Activated effector memory CD4-positive, alpha-beta T cell treated with Interleukin-2 at 50 U/mL for 16 hours (primary cell): Measurements from ENCODE around the gene ALDH3A2.
A peak's percentile ranks its signal among the peaks of the same experiment; 100 is the strongest.

ENCODE experiments used
- DNase-seq: peaks from one replicate; pipeline ENCODE4 v3.0.0-alpha.2; 2020

Gene ALDH3A2

DNA sequence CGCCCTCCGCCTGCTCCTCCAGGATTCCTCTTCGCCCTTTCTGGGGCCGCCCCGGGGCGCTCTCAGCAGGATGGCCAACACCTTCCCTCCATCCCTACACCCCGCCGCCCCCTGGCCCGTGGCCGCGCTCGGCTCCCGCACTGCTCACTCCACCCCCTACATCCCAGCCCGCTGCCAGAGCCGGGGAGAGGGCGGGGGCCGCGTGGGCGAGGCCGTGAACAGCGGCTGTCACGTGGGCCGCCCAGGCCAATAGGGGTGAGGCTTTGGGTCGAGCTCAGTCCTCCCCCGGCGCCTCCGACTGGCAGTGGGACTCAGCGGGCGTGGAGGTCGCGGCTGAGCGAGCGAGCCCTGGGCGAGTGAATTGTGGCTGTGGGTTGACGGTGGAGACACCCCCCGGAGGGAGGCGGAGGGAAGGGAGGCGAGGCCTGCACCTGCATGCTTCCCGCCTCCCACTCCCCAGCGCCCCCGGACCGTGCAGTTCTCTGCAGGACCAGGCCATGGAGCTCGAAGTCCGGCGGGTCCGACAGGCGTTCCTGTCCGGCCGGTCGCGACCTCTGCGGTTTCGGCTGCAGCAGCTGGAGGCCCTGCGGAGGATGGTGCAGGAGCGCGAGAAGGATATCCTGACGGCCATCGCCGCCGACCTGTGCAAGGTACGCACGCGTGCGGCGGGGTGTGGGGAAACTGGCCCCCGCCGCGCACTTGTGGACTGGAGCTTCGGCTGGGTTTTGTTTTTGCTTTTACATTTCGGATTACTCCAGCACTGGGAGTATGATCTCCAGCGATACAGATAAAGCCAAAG lies at the start of gene ALDH3A2:
Gene ALDH3A2, plus strand, starts transcription at position 277 of the 799 bp plus-strand sequence. Its CDS starts 221 bp downstream, at position 498.
- peak; percentile 87 for DNase-seq

DNA sequence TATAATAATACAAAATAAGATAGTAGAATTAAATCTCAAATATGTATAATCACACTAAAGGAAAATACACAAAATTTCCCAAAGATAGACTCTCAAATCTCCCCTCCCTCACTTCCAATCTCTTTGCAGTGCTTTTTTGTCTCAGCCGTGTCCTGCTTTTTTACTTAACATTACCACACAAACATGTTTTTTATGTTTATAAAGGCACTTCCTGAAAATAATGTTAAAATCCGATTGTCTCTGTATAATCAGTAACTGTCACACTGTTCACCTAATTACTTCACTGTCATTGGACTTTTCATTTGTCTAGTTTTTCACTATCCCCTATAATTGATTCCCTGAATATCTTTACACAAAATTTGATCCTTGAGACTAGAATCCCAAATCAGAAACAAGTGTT lies 38.2 kb upstream of the ALDH3A2 start:
- no peak for DNase-seq

DNA sequence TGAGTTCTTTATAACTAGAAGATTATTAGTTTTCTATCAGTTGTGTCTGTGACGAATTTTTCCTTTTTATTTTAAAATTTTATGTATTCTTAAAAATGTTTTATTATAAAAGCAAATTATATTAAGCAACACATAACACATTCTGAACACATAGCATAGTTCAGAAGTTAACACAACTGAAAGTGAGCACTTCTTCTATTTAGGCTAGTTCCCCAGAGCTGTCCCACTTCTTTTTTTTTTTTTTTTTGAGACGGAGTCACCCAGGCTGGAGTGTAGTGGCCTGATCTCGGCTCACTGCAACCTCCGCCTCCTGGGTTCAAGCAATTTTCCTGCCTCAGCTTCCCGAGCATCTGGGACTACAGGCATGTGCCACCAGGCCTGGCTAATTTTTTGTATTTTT lies 37.7 kb upstream of the ALDH3A2 start:
- no peak for DNase-seq

DNA sequence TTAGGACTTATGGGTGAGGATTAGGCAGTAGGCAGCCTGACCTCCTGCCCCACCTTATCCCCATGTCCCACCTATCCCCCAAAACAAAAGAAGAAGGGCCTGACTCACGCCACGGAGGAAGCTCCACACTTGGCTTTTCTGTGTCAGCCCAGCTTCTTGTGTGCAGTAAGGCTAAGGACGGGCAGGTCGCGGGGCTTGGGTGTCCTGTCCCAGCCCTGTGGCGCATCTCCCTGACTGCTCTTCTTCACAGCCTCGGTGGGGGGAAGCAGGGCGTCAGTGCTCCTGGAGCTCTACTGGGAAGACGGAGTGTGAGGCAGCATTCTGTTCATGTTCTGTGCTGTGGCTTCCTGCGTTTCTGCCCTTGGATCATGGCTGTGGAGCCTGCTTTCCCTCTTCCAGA lies 34.6 kb upstream of the ALDH3A2 start:
- no peak for DNase-seq

DNA sequence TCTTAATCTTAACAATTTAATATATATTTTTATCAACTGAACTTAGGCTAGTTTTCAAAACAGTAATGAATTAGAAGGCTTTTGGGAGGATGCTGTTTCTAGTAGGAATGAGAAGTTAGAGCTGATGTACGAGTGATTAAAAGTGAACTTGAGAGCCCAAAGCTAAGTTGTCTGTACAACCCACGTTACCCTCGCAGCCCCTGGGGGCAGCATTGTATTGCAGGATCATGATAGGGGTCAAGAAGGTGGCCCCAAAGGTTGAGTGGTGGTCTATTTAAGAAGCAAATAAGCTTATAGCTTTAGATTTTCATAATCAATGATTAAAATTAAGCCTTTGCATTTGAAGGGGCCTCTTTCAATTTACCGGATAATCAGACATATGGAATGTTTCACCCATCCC lies 33.7 kb upstream of the ALDH3A2 start:
- no peak for DNase-seq

DNA sequence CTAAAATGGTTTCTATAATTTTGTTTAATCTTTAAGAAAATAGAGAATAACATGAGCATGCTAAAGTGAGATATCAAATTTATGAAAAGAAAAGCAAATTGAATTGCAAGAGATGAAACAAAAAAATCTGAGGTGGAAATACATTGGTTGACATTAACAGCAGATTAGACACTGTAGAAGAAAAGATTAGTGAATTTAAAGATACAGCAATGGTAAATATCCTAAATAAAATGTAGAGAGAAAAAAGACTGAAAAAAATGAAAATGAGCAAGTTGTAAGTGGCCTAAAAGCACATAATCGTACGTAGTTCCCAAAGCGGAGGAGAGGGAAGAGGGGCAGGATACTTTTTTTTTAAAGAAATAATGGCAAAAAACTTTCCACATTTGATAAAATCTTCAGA lies 30.5 kb upstream of the ALDH3A2 start:
- no peak for DNase-seq

DNA sequence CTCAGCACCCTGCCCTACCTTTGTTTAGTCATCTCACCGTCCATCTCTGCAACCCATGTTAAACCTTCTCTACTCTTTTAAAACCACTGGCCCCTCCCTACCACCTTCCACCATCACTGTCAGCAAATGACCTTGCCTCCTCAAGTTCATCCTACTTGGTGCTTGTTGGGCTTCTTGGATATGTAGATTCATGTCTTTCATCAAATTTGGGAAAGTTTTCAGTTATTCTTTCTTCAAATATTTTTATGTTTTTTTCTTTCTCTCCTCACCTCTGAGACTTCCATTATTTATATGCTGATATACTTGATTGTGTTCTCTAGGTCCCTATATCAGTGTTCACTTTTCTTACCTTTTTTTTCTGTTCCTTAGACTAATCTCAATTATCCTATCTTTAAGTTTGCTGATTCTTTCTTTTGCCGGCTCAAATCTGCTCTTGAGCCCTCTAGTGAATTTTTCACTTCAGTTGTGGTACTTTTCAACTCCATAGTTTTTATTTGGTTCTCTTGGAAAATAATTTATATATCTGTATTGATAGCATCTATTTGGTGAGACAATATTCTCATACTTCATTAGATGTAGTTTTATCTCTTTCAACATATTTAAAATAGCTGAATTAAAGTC lies 28.7 kb upstream of the ALDH3A2 start:
- DNase-seq = no peak

DNA sequence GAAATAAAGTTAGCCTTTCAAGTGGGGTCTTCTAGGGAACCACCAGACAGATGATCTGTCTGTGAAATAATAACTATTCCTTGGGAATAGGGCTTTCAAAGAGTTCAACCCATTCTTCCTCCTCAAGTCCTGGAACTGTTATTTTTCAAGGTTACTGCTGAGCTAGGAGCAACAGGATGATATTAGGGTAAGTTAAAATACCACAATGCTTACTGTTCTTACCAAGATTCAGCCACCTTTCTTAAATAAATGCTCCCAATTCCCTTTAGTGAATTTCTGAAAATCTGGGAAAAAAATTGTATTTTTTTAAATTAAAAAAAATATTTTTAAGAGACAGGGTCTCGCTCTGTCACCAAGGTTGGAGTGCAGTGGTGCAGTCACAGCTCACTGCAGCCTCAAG lies 26.9 kb upstream of the ALDH3A2 start:
- DNase-seq = no peak

DNA sequence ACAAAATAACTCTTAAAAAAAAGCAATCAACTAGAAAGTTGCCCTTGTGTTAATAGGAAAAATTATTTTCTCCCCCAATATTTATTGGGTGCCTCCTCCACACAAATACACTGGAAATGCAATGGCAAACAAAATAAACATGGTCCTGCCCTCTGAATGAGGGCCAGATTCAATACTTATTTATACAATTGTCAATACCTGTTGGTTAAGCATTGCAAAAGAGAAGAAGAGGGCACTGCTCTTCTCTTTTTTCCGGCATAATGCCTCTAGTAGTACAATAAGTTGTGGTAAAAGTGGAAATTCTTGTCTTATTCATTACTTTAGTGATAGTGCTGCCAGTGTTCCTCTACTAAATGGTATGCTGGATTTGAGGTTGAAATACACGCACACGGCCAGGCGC lies 22.5 kb upstream of the ALDH3A2 start:
- DNase-seq = no peak

DNA sequence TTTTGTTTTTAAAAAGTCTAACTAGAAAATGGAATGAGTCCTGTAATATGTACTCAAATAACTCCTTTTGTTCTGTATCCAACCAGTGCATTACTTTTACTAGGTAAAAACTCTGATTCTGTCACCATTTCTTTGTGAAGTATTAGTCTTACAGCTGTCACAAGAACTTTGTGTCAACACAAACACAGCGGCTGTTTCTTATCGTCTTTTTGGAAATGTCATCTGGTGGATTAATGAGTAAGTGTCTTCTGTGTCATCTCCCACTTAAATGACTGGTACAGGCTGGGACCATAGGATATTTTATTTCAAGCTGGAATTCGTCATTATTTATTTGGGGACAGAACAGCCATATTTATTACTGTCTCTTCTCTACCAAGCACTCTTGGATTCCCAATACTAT lies 19.1 kb upstream of the ALDH3A2 start:
- DNase-seq = no peak

DNA sequence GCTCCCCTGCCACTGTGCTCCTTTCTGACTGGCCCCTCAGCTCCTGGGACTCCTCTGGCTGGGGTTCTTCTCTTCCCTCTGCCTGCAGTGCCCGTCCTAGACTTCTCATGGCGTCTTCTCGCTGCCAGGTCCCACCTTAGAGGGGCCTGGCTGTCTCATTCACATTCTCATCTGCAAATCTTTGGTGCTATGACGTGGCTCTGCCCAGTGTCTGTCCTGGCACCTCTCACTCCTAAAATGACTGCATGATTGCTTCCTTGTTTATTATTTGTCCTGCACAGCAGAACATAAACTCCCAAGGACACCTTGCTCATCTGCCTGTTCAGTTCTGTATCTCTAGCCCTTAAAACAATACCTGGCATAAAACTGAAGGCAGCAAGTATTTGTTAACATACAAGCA lies 18.5 kb upstream of the ALDH3A2 start:
- DNase-seq = no peak

DNA sequence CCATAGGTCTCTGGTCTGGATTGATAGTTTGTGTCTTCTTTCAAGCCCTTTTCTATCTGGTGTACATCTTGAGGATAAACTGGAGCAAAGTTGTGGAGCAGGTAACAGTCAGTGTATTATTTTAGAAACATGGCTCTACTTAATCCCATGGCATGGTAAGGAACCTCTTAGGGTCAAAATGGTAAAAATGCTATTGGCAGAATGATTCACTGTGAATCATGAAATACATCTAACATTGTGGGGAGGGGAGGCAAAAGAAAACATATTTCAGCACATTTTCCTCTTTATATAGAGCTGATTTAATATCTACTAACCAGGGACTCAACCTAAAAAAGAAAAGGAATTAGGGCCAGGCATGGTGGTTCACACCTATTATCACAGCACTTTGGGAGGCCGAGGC lies 17.9 kb upstream of the ALDH3A2 start:
- no peak for DNase-seq

DNA sequence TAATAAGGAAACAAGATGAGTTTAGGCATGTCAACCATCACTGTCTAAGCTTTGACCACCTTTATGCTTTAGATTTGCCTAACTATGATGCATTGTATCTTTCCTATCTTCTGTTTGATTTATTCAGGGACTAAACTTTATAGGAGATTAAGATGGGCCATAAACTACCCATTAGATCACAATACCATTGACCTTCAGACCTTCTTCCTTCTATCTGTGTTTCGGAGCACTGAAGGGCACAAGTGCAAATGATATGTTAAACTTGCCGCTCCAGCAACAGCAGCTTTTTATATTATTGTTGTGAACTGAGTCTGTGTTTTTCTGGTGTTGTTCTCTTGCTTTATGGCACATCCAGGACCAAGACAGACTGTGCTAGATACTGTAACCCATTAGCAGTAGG lies 16.6 kb upstream of the ALDH3A2 start:
- DNase-seq = no peak

DNA sequence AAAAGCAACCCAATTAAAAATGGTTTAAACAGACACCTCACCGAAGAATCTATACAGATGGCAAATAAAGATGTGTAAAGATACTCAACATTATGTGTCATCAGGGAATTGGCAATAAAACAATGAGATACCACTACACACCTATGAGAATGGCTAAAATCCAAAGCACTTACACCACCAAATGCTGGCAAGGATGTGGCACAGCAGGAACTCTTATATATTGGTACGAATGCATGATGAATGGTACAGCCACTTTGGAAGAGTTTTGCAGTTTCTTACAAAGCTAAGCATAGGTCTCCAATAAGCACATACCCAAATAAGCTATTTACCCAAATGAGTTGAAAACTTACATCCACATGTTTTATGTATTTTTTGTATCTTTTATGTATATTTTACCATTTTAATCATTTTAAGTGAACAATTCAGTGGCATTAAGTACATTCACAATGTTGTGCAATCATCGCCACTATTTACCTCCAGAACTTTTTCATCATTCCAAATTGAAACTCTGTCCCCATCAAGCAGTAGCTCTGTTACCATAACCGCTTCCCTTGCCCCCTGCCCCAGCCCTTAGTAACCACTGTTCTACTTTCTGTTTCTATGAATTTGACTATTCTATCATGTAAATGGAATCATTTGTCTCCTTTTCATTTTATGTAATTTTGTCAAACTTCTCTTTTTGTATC lies 6.7 kb upstream of the ALDH3A2 start:
- DNase-seq = no peak

DNA sequence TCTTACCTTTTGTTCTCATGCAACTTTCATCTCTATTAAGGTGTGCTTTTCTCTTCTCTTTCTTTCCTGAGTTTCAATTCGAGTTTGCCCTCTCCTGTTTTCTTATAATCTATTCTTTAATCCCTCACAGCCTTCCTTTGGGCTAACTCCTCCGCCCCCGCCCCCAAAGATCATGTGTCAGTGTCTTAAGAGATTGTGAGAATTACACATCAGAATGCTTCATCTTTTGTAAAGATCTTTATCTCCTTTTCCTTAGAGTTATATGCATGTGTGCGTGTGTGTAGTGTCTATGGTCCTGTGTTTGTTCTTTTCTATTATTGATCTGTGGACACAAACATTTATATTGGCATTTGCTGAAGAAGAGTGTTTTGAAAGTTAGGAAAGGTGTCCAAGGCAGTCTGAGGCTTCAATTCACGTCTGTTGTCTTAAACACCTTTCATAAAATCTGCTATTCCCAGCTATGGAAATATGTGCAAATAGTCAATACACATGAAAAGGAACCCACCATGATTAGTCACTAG lies 6.1 kb upstream of the ALDH3A2 start:
- DNase-seq = no peak

DNA sequence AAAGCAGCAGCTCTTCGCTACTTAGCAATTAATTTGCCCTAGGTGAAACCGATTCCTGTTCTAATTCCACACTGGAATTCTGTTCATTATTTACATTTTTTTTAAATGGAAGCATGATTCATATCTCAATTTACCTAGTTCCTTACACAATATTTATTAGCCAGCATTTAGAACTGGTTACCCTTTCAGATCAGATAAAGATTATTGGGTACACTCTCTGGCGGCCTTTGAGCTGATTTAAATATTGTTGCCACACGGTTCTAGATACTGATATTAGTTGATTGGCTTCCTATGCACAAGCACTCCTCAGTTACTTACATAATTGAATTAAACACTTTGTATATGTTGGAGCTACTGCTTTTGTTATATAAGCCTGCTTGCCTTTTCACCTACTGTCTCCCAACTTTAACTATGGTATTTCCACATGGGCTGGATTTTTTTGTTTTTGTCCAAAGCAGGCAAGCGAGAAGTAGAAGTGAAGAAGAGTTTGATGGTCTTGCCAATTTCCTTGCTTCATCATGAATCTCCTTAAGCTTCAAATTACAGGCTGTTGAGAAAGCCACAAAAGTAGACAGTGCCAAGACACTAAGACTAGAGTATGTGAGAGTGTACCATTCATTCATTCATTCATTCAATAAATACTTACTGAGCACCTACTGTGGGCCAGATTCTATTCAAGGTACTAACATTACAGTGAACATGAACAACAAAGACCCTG lies 3.9 kb upstream of the ALDH3A2 start:
- DNase-seq = no peak

DNA sequence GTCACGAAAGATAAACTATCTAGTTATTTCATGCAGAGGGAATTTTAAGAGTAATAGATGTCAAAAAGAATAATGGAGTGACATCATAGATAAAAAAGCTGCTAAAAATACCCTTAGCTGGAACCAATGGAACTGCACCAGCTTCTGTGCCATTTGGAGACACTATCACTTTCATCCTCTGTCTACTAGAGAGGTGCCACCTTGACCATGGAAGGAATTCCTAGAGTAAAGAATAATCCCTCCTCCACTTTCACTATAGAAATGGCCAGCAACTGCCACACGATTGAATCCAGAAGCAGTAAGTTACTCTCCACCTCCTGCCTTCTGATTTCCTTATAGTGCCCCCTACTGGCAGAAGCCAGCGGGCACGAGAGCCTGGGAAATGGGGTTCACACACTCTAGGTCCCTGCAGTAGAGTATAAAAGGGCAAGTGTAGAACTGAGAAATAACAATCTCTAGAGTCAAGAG lies 2.8 kb upstream of the ALDH3A2 start:
- DNase-seq = peak; percentile 6

DNA sequence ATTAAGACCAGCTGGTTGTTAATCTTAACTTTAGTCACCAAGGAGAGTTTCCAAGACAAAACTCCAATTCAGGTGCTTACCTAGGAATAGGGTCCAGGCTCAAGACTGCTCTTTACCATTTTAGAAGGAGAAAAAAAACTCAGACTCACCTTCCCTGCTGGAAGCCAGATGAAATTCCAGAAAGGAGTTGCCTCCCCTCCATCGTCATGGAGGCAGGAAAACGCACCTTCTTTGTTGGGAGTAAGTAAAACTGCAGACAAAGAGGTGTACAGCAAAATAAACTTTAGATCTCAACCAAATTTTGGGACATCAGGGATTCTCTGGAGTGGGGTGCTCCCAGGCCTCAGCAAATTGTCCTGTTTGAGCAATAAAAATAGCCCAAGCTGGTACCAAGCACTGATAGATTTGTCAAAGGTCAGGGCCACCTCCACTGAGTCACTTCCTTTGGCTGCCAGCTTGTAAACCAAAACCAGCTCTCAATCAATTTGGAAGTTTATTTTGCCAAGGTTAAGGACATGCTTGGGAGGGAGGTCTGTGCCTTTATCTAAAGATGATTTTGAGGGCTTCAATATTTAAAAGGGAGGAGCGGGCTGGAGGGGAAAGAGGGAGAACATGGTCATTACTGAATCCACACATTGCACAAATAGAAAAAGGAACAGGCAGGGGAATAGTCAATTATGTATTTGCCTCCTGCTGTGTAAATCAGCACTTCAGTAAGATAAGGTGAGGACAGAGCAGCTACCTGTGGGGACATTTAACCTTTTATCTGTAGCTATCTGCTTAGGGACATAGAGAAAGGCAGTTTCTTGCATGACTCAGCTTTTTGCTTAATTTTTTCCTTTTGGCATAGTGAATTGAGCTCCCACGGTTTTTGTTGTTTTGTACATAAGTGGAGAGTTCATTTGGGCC lies 1.5 kb upstream of the ALDH3A2 start:
- DNase-seq = no peak

DNA sequence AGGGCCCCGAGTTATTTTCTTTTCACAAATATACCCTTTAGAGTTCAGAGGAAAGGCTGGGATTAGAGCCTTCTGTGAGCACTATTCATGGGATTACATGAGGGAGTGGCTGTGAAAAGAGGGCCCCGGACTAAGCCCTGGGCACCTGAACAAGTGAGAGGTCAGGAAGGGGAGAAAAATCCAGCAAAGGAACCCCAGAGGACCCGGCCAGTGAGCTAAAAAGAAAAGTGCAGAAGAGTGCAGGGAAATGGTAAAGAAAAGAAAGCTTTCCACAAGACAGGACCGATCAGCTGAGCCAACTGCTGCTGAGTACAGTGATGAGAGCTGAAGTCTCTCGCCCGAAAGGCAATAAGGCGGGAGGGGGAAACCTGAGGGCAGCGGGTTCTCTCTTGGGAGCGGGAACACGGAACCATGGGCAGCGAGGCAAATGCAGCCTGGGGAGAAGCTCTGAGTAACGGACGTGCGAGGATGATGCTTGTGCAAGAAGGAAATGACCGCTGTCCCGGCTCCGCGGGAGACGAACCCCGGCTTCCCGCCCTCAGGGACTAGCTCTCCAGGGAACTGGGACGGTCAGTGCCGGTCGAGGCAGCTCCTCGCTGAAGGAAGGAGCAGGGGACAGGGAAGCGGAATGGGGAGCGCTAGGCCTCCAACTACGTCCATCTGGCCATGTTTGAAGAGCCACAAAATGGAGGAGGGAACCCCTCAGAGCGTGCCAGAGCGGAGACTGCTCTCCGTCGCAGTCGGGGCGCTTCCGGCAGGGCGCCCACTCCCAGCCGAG lies 665 bp upstream of the ALDH3A2 start:
- DNase-seq = no peak

DNA sequence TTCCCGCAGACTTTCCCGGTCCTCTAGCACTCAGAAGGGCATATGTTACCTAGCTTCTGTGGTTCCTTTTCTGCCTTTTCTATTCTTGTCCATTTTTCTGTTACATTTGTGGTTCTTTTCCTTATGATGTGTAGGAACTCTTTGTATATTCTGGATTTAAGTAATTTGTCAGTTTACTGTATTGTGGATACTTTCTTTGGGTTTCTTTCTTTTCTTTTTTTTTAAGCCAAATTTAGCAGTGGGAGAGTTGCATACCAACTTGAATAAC lies 657 bp downstream of the ALDH3A2 start:
- no peak for DNase-seq

DNA sequence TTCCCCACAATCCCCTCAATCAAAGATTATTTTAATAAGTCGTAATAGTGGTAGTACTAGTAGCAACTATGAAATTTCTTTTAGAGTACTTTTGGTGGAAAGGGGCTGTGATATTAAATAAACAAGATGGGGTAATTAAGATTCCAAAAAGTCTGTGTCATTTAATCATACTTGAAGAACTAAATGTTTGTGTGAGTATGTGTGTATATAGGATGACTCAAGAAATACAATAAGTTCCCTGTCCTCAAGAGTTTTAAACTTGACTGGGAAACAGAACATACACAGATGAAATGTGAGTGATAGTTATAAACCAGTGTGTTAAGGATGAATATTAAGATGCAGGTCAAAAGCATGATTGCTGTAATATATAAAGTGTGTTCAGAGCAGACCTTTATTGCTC lies 2.3 kb downstream of the ALDH3A2 start:
- DNase-seq = no peak
